Stimulated activated CD8-positive, alpha-beta memory T cell treated with anti-CD3 and anti-CD28 coated beads, Interleukin-7, amount 100 ng/mL, for 24 hours (primary cell): ENCODE measurements around the gene PREP.
"Not testable (repeated sequence)": the region's sequence is repeated elsewhere in the genome, so short reads cannot be mapped to it uniquely, and the experiment has no call there.

Experiments
- DNase-seq: peaks from one replicate; pipeline ENCODE4 v3.0.0-alpha.2; 2020; ENCODE audit warnings: low read depth

PREP gene

DNA sequence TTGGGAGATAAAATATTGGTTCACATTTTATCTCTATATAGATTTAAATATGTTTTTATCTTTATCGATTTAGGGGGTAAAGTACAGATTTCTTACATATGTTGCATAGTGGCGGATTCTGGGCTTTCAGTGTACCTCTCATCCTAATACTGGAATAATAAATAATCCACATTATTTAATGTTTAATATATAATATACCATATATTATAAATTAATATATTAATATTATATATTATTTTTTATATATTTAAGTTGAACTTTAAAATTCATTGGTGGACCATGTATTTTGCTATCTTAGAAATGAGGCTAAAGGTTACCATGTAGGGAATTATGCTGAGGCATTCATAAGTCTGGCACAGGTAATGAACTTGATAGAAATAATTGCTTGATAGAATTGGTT, 133.5 kb downstream of the PREP start:
- DNase-seq, result no peak

DNA sequence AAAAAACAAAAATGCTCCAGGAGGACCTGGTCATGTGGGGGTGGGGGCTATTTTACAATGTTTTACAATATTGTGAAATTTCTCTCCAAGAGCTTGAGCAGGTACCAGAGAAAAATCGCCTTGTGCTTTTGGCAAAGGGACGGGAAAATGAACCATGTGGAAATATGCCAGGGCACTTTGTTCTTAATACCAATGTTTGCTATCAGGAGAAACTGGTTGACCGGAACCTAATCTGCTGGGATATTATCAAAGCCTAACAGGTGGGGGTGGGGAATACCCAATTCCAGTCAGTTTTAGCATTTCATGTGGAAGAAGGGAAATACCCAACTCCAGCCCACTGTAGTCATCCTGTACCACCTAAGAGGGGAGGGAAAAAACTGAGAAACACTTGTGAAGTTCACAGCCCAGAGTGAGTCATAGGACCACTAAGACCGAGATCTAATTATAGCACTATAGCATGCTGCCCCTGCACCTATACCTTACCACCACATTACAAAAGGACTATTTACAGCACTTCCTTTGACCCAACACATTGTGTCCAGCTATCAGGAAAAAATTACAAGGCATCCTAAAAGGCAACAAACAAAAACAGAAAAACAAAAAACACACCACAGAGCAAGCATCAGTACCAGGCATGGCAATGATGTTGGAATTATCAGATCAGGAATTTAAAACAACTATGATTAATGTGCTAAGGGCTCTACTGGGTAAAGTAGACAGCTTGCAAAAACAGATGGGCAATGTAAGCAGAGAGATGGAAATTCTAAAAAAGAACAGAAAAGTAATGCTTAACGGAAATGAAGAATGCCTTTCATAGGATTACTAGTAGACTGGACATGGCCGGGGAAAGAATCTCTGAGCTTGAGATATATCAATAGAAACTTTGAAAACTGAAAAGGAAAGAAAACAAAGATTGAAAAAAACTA, 138.9 kb downstream of the PREP start:
- DNase-seq, result no peak

DNA sequence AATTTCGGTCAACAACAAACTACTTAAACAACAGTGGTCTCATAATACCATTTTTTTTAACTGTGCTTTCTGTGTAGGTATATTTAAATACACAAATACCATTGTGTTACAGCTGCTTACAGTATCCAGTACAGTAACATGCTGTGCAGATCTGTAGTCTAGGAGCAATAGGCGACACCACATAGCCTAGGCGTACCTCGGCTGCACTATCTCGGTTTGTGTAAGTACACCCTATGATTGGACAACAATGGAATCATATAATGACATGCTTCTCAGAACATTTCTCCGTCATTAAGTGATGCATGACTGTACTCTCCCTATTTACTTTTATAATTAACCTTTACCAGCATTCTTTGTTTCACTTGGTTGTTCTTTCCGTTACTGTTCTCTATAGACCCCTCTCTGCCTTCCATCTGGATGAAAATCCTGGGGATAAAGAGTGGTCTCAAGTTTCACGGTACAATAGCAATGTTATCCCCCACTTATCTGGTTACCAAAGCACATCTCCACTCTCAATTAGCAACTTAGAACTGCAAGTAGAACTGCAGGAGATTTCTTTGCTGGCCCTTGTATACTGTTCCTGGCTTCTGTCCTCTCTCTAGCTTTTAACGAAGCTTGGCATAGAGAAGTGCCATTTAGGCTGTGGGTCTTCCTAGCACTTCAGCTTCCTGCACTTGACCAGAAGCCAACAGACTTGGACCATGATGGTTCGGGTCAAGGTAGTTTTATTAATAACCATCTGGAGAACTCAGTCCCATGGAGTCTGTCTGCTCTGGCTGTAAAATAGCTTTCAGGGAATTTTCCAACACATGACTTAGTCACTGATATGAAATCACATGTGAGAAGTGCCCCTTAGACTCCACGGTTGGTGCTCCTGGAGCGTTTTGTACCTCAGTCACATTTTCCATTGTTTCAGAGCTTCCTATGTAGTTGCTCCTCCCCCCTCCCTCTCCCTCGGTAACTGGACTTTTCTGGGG, 142.7 kb downstream of the PREP start:
- DNase-seq, result no peak

DNA sequence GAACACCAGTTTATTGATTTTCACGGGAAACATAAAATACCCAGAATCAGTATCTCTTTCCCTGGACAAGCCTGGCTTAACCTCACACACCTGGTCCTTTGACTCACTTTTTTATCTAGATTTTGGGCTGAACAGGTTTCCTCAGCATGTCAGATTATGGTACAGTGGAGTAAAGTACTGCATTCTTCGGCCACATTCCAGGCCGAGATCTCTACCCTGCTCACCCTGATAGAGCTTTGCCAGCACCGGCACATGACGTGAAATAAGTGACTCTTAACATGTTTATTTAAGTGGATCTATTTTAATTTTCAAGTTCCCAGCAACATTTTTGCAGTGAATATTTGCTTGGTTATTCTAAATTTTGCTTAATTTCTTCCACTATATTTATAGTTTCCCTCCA, 144.1 kb downstream of the PREP start:
- DNase-seq, result no peak

DNA sequence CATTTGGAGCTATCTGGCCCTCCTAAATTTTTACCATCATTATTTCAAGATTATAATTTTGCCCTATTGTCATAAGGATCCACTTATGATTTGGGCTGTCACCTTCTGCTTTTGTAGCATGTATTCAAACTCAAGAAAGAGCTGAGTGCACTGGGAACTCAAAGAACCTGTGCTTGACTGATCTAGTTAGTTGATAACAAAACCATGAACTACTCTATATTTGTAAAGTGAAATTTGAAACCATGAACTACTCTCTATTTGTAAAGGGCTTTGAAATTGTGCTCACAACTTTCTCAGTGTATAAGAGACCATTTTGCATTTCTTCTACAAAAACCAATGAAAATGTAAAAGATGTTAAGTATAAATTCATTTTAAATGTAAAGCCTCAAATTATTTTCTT, 145.5 kb downstream of the PREP start:
- no peak for DNase-seq

DNA sequence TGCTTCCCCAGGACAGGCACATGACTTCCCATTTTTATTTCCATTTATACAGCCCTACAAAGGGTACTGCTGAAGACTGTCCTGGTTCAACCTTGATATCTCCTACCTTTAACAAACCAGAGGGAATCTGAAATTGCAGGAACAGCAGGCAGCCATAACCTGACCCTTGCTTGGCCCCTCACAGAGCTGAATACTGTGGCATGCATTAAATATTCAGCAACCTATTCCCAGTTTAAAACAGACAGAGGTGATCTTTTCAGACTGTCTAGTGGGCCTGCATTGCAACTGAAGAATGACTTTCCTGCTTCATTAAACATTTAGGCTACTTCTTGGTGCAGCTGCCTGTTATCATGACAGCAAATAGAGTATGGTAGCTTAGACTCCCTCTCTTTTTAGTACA, 146.3 kb downstream of the PREP start:
- no peak for DNase-seq

DNA sequence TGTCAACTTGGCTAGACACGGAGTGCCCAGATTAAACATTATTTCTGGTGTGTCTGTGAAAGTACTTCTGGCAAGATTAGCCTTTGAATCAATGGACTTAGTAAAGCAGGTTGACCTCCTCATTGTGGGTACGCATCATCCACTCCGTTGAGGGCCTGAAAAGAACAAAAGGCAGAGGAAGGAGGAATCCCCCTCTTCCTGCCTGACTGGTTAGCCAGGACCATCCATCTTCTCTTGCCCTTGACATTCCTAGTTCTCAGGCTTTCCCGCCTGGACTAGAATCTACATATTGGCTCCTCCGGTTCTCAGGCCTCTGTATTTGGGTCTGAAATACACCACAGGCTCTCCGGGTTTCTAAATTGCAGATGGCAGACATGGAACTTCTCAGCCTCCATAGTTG, 149.1 kb downstream of the PREP start:
- DNase-seq, result no peak

DNA sequence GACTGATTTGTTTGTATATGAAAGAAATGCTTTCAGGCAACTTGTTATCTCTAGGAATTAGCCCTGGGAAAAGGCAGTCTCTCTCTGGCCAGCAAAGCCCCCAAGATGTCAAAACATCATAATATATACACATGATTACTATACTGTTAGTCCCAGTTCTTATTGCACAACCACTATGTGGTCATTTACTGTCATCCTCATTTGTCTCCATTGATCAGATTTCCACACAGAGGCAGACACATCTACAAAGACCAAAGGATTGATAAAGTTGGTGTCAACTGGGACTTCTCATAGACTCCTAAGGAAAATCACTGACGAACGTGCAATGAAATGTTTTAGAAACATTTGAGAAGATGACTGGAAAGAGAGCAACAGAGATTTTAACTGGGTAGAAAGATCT, 151.2 kb downstream of the PREP start:
- DNase-seq, result no peak

DNA sequence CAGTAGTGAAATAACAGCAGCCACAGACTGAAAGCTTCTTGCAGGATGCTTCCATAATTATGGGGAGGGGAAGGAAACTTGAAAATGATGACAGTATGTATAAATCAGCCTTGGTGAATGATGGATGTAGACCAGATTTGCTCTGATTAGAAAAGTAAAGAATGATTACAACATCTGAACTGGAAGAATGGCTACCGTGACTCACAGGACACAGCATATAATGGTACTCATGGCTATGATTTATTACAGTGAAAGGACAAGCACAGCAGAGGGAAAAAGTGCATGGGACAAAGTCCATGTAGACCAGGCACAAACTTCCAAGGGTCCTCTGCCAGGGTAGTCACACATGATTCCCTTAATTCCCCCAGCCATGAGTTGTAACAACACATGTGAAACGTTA, 152.3 kb downstream of the PREP start:
- no peak for DNase-seq

DNA sequence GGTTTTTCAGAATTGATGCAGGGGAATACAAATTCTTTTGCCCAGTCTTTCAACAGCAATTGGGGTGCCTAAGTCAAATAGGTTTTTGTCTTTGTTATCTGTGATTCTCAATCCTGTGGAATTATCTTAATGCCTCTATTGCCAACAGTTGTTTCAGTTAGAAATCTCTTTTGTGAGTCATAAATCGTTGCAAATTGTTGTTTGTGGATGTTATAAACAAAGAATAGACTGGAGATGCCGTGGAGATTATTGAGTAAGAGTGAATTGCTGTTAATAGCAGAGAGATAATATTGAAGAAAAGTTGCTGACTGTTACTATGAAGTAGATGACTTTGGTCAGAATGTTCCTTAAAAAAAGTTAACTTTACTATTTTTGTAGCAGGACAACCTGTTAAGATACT, 159.4 kb downstream of the PREP start:
- DNase-seq, result no peak

DNA sequence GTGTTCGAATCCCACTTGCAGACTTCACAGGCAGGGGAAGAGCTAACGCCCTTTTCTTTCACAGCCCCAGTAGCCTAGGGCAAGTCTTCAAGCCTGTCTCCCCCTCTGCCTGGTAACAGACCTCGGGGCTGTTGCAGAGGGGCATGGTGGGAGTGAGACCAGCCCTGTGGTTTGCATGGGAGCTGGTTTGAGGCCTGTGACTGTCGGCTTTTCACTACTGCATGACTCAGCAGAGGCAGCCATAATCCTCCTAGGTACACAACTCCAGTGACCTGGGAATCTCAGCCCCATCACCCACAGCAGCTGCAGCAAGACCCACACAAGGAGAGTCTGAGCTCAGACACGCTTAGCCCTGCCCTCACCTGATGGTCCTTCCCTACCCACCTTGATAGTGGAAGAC, 167.7 kb downstream of the PREP start:
- no peak for DNase-seq

DNA sequence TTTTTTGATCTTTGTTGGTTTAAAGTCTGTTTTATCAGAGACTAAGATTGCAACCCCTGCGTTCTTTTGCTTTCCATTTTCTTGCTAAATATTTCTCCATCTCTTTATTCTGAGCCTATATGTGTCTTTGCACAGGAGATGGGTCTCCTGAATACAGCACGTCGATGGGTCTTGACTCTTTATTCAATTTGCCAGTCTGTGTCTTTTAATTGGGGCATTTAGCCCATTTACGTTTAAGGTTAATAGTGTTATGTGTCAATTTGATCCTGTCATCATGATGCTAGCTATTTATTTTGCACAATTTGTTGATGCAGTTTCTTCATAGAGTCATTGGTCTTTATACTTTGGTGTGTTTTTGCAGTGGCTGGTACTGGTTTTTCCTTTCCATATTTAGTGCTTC, 171.1 kb downstream of the PREP start:
- DNase-seq, result not testable (repeated sequence)
